Endothelial cell of umbilical vein (primary cell): ENCODE data around the gene MT3. TPM values are rescaled to one million over a fixed set of nuclear protein-coding genes. Genes with fewer than 3 reads are reported as not detected.

Experiments
- BruUV-seq: library from RNA; stranded (reverse); fragments of 400-500 nt; replicated peaks from 2 replicates; lab custom pipeline; 2021; lab: Mats Ljungman, UMichigan
- CTCF ChIA-PET: fragments of 300-600, 350-600 bp; sonication (Branson Sonifier 250); formaldehyde crosslinking; loops from one replicate; lab custom pipeline; 2021; ENCODE audit warnings: antibody characterized with exemption, inconsistent platforms; lab: Charles Lee
- POLR2A ChIA-PET: fragments of 300-600, 350-600 bp; sonication (Branson Sonifier 250); formaldehyde crosslinking; loops from one replicate; lab custom pipeline; 2021; ENCODE audit warnings: antibody characterized with exemption, inconsistent platforms; lab: Charles Lee
- DNase-seq: peaks from one replicate; pipeline ENCODE4 v3.0.0-alpha.2; 2011; ENCODE audit warnings: low read depth, low spot score
- FAIRE-seq: peaks from 2 replicates; lab custom pipeline; 2011; peaks lifted over from hg19 to GRCh38; lab: Jason Lieb, UNC
- H2AFZ ChIP-seq: 2 replicates; pipeline ENCODE4 v1.6.0; 2012; ENCODE audit warnings: low read depth, low read length, control low read depth, inconsistent platforms
- H3K27ac ChIP-seq: 2 replicates; pipeline ENCODE4 v1.5.1; 2011; ENCODE audit warnings: low read depth, mild to moderate bottlenecking, control low read depth, low read length, moderate library complexity; ENCODE audit not compliant: insufficient read depth
- H3K27me3 ChIP-seq, 2 experiments: 2 replicates each; pipeline versions ENCODE4 v1.6.0 to v1.6.1; 2011; ENCODE audit warnings: low read length in 2 of 2, mixed read lengths in 1 of 2; ENCODE audit not compliant: control insufficient read depth in 2 of 2, insufficient read depth in 2 of 2
- H3K36me3 ChIP-seq, 2 experiments: 2 replicates in 1 of 2; 3 replicates in 1 of 2; pipeline ENCODE4 v1.5.1; 2011; ENCODE audit warnings: low read length in 2 of 2, mild to moderate bottlenecking in 1 of 2, moderate library complexity in 1 of 2; ENCODE audit not compliant: control insufficient read depth in 2 of 2, insufficient read depth in 2 of 2; ENCODE audit errors: extremely low read depth in 1 of 2
- H3K4me1 ChIP-seq: 3 replicates; pipeline ENCODE4 v1.5.1; 2011; ENCODE audit warnings: mild to moderate bottlenecking, low read length; ENCODE audit not compliant: control insufficient read depth, insufficient read depth; ENCODE audit errors: extremely low read depth
- H3K4me2 ChIP-seq: 2 replicates; pipeline ENCODE4 v1.6.1; 2011; ENCODE audit warnings: low read length, control low read depth, mixed read lengths; ENCODE audit not compliant: insufficient read depth
- H3K4me3 ChIP-seq, 3 experiments: fragments of 200-600 bp in 1 of 3; sonication (generic), shearing (Covaris generic) in 1 of 3; replicated peaks in 1 of 3; 2 replicates each; pipeline ENCODE4 v1.5.1; 2011 to 2016; ENCODE audit warnings: control low read depth in 3 of 3, low read length in 3 of 3, mild to moderate bottlenecking in 2 of 3, inconsistent platforms in 1 of 3, low read depth in 1 of 3, moderate library complexity in 1 of 3; ENCODE audit not compliant: insufficient read depth in 1 of 3
- H3K79me2 ChIP-seq: 2 replicates; pipeline ENCODE4 v1.6.0; 2012; ENCODE audit warnings: low read length, inconsistent platforms; ENCODE audit not compliant: control insufficient read depth, insufficient read depth
- H3K9ac ChIP-seq: replicated peaks from 2 replicates; pipeline ENCODE3; 2011; ENCODE audit warnings: low read length, control low read depth; ENCODE audit not compliant: insufficient read depth; ENCODE audit errors: extremely low read depth
- H3K9me1 ChIP-seq: replicated peaks from 3 replicates; pipeline ENCODE4 v1.6.0; 2011; ENCODE audit warnings: mild to moderate bottlenecking, low read length; ENCODE audit not compliant: control insufficient read depth, insufficient read depth; ENCODE audit errors: extremely low read depth
- H3K9me3 ChIP-seq: replicated peaks from 2 replicates; pipeline ENCODE4 v1.5.1; 2012; ENCODE audit warnings: low read length, inconsistent platforms; ENCODE audit not compliant: control insufficient read depth, insufficient read depth
- H4K20me1 ChIP-seq: replicated peaks from 2 replicates; pipeline ENCODE3; 2011; ENCODE audit warnings: mild to moderate bottlenecking, low read length; ENCODE audit not compliant: control insufficient read depth, insufficient read depth; ENCODE audit errors: extremely low read depth
- EZH2 ChIP-seq: IDR thresholded peaks from 2 replicates; pipeline ENCODE4 v1.6.1; 2012; ENCODE audit warnings: borderline replicate concordance, low read depth, mild to moderate bottlenecking, moderate library complexity, low read length, inconsistent platforms; ENCODE audit not compliant: severe bottlenecking
- FOS ChIP-seq: IDR thresholded peaks from 2 replicates; pipeline ENCODE4 v1.6.1; 2011; ENCODE audit warnings: mild to moderate bottlenecking, low read length, moderate library complexity, borderline replicate concordance; ENCODE audit not compliant: insufficient read depth
- GATA2 ChIP-seq: IDR thresholded peaks from 2 replicates; pipeline ENCODE4 v1.7.0; 2011; ENCODE audit warnings: low read depth, mild to moderate bottlenecking, moderate library complexity, mixed read lengths, low read length; ENCODE audit not compliant: insufficient read length, insufficient read depth
- JUN ChIP-seq: IDR thresholded peaks from 2 replicates; pipeline ENCODE4 v1.6.1; 2011; ENCODE audit warnings: borderline replicate concordance, low read depth; ENCODE audit not compliant: insufficient read length, insufficient read depth
- POLR2AphosphoS5 ChIP-seq: IDR thresholded peaks from 2 replicates; pipeline ENCODE4 v1.6.1; 2012; ENCODE audit warnings: low read depth, mild to moderate bottlenecking, control low read depth, low read length, moderate library complexity; ENCODE audit not compliant: insufficient read depth
- dilution Hi-C: fragments of 300-500 bp; cut with MboI; formaldehyde crosslinking; loops from one replicate; pipeline ENCODE4 v1.15.0; 2019; ENCODE audit warnings: low sequenced_read_pairs; ENCODE audit not compliant: extremely low pct_ligation_motif_present
- intact Hi-C: fragments of 100-400 bp; cut with micrococcal nuclease; formaldehyde crosslinking; loops from one replicate; pipeline ENCODE4 v1.10.0; 2022
- polyA plus RNA-seq, 4 experiments: library from polyadenylated mRNA; depleted of rRNA in 3 of 4; stranded (reverse) in 3 of 4; unstranded in 1 of 4; fragments of >200 nt; gene quantifications; 2 replicates each; pipeline versions ENCODE4 v1.2.1 to v1.2.3, GENCODE V29; 2011 to 2012; ENCODE audit warnings: missing spikeins in 1 of 4
- total RNA-seq: library from RNA; stranded (reverse); gene quantifications from 2 replicates; pipeline ENCODE4 v1.2.3, GENCODE V29; 2021
- TF ChIP-seq, protein P1 (sequence below): IDR thresholded peaks from 2 replicates; pipeline ENCODE4 v1.6.1; 2011; ENCODE audit not compliant: insufficient read depth, insufficient read length
- TF ChIP-seq, protein P2 (sequence below), 2 donors: IDR thresholded peaks; 1 replicate in 1 of 2; 2 replicates in 1 of 2; pipeline ENCODE4 v1.5.1; 2011; ENCODE audit warnings: low read length in 2 of 2, mild to moderate bottlenecking in 2 of 2, moderate library complexity in 2 of 2, control low read depth in 1 of 2, inconsistent platforms in 1 of 2, low read depth in 1 of 2; ENCODE audit not compliant: insufficient read depth in 1 of 2; ENCODE audit errors: extremely low read depth in 1 of 2

Gene MT3
- total and polyA plus RNA-seq, 2 donors (not counting 3 experiments of a cell fraction or from before 2014, with no cell fraction given): not detected

DNA sequence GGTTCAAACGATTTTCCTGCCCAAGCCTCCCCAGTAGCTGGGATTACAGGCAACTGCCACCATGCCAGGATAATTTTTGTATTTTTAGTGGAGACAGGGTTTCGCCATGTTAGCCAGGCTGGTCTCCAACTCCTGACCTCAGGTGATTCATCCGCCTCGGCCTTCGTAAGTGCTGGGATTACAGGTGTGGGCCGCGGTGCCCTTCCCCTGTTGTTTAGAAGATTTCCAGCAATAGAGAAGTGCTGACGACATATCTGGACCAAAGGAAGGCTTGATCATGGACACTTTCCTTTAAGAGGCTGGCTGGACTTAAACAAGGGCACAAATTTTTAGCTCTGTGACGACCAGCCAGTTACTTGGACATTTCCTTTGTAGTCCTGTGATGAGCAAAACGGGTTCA lies 41.9 kb downstream of the MT3 start:
- ChIA-PET POLR2A (no interaction called here), CTCF (interaction anchor here (1.2 to 2.5 kb wide), 3 partner anchors 24 to 31 kb away, joined by 3 to 14 read pairs (median 6); no protein-coding TSS in a partner anchor)
- no peak for DNase-seq
- Histone ChIP-seq H3K27ac (no peak overlapping the region), H3K9me1 (no peaks in the 10 kb centered on the region), H3K79me2 (peaks cover 3% of the 10 kb centered on the region), H3K4me1 (peaks cover 23% of the 10 kb centered on the region), H3K4me3 (no peak overlapping the region), H4K20me1 (no peaks in the 10 kb centered on the region), H3K27me3 (peaks cover 19 to 23% of the 10 kb centered on the region in 2 experiments), H3K9ac (no peak overlapping the region), H2AFZ (no peak overlapping the region), H3K4me2 (no peak overlapping the region), H3K9me3 (no peaks in the 10 kb centered on the region), H3K36me3 (no peaks in the 10 kb centered on the region)
- TF ChIP-seq POLR2AphosphoS5 (no peak), FOS (no peak), GATA2 (no peak)
- no peak for FAIRE-seq
- BruUV-seq: no TSS peak
- dilution Hi-C loops: no loop called here
- intact Hi-C loops: no loop called here

DNA sequence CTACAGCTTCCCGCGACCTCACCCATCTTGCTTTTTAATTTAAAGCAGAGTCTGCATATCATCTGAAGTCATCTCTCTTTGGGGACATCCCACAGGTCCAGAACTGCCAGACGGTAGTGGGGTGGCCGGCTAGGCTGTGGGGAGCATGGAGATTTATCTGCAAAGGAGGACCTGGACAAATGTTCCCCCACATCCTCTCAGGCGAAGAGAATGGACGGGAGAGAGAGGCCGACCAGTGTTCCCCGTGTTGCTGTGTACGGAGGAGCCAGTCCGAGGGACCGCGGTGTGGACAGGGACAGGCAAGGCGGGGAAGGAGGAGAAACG lies 42.5 kb downstream of the MT3 start:
- no peaks in the 10 kb centered on the region for H3K79me2 ChIP-seq
- CTCF ChIA-PET: interaction anchor here (1.0 to 2.5 kb wide), 3 partner anchors 28 to 39 kb away, joined by 3 to 14 read pairs (median 6); no protein-coding TSS in a partner anchor
- no peak for DNase-seq
- H3K27ac ChIP-seq: no peak overlapping the region
- FAIRE-seq: no peak
- no peak overlapping the region for H3K9ac ChIP-seq
- peaks cover 25 to 28% of the 10 kb centered on the region in 2 experiments for H3K27me3 ChIP-seq
- peak overlapping the region in 2 of 3 experiments; percentile 2 to 42 for H3K4me3 ChIP-seq
- H3K9me1 ChIP-seq: no peaks in the 10 kb centered on the region
- TF ChIP-seq EZH2: no peak
- TF ChIP-seq JUN: no peak
- TF ChIP-seq, protein P1, sequence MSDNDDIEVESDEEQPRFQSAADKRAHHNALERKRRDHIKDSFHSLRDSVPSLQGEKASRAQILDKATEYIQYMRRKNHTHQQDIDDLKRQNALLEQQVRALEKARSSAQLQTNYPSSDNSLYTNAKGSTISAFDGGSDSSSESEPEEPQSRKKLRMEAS: no peak
- TF ChIP-seq, protein P2, sequence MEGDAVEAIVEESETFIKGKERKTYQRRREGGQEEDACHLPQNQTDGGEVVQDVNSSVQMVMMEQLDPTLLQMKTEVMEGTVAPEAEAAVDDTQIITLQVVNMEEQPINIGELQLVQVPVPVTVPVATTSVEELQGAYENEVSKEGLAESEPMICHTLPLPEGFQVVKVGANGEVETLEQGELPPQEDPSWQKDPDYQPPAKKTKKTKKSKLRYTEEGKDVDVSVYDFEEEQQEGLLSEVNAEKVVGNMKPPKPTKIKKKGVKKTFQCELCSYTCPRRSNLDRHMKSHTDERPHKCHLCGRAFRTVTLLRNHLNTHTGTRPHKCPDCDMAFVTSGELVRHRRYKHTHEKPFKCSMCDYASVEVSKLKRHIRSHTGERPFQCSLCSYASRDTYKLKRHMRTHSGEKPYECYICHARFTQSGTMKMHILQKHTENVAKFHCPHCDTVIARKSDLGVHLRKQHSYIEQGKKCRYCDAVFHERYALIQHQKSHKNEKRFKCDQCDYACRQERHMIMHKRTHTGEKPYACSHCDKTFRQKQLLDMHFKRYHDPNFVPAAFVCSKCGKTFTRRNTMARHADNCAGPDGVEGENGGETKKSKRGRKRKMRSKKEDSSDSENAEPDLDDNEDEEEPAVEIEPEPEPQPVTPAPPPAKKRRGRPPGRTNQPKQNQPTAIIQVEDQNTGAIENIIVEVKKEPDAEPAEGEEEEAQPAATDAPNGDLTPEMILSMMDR (IDR thresholded peaks at IDR 0.05; ENCODE audit: extremely low read depth in 1 of 2, insufficient read depth in 1 of 2, low read depth in 1 of 2, low read length in 2 of 2): no peak
- H4K20me1 ChIP-seq: no peaks in the 10 kb centered on the region
- H3K4me1 ChIP-seq: peaks cover 20% of the 10 kb centered on the region
- POLR2A ChIA-PET: no interaction called here
- intact Hi-C loops (no loop called here), dilution Hi-C loops (no loop called here)
- H3K4me2 ChIP-seq: peak overlapping the region; percentile 83
- H3K9me3 ChIP-seq: no peaks in the 10 kb centered on the region
- peak overlapping the region; percentile 61 for H2AFZ ChIP-seq
- BruUV-seq: no TSS peak
- H3K36me3 ChIP-seq: no peaks in the 10 kb centered on the region
